ENCODE results near the gene PRKCD.

PRKCD gene

DNA sequence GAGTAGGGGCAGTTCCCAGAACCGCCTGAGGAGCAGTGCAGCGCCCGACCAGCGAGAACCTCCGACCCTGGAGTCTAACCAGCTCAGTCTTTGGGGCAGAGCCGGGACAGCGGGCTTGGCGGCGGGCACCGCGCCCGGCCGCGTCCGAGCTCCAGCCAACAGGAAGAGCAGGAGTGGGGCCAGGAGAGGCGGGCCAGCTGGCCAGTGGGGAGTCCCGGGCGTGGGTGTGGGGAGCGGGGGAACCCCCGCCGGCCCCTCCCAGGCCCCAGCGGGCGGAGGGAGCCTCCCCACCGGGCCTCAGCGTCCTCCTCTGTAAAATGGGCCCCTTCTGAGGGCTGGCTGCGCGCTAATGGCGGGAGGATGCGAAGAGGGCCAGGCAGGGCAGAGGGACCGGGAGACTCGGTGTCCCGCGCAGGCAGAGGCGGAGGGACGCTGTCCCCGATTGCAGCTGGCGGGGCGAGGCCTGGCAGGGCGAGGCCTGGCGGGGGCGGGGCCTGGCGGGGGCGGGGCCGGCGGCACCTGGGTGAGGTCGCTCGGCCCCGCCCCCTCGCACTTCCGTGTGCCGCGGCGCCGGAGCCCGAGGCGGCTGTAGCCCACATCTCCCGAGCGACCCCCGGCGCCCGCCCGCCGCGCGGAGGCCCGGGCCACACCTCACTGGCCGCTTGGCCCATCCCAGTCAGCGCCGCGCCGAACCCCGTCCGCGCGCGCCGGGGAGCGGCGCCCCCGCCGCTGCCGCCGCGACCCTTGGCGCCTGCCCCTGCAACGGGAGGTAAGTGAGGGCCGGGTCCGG, at the start of gene PRKCD:
Gene PRKCD (plus strand): TSS at position 550 of the 790 bp plus-strand sequence. CDS start 17,214 bp downstream, outside the sequence.
- DNase-seq, result peak; percentile 19 to 64

GRCh38 chr3:53111822-53112221, 49.2 kb upstream of the PRKCD start:
- no peak for DNase-seq

DNA sequence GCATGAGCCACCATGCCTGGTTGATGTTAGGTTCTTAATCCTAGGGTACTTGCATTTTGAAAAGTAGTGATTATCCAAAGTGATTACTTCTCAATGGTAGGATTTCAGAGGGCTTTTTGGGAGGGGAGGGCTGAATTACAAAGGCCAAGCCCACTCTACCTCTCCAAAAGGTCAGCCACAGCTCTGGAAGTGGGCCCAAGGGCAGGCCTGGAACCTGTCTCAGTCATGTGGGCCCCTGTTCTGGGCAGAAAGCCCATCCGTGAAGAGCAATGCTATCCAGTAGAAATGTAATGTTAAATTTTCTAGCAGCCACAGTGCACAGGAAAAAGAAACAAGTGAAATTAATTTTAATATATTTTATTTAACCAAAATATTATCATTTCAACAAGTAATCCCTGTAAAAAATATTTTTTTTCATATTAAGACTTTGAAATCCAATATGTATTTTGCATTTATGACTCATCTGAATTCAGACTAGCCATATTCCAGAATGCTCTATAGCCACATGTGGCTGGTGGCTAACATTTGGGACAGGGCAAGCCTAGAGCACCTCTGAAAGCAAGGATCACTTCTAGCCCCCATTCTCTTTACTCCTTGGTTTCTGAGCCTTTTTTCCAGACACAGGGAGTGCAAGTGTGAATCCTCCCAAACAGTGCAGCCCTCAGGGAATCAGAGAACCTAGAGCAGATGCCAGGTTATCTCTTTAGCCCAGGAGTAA, 47.6 kb upstream of the PRKCD start:
- DNase-seq, result no peak

DNA sequence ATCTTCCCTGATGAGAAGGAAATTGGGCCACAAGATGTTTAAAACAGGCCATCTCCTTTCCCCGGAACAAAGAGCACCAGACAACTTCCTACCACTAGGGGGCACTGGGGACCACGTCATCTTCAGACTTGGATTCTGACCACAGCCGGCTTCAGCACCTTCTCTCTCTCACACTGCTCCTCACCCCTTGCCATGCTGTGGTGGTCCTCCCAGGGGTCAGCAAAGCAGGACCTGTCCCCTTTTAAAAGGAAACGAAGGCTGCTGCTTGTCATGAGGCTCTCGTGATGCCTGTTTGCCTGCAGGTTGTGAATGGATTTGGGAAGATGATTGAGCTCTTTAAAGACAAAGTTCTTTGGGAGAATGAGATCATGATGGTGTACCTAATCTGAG, 47.0 kb upstream of the PRKCD start:
- DNase-seq, result peak; percentile 55 to 77

DNA sequence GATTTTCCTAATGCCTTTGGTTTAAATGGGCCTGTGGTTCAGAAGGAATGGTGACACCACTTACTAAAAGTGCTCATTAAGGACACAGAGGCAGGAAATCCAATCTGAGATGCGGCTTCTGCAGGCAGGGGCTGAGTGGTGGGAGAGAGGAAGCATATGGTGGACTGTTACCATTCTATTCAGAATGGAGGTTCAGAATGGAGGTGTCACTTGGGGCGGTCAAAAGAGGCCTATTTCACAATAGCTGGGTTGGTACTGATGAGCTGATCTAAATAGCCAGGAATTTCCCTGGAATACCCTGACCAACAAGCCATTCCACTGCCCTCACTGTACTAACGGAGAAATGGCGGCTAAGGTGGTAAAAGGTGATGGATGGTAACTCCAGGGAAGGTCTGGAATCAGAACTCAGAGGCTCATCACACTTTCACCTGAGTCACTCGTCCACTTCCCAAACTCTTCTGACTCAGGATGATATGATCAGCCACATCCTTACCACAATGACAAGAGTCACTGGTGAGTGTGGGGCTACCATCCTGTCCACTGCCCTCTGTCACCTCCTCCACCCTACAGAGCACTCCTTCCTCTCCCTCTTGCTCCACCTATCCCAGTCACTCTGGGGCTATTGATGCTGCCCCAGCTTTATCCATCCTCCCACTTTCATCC, 46.5 kb upstream of the PRKCD start:
- no peak for DNase-seq

GRCh38 chr3:53116956-53117355, 44.1 kb upstream of the PRKCD start:
- DNase-seq, result no peak

- DNase-seq, result no peak
Measured at GRCh38 chr3:53120336-53120735, 40.7 kb upstream of the PRKCD start.

DNA sequence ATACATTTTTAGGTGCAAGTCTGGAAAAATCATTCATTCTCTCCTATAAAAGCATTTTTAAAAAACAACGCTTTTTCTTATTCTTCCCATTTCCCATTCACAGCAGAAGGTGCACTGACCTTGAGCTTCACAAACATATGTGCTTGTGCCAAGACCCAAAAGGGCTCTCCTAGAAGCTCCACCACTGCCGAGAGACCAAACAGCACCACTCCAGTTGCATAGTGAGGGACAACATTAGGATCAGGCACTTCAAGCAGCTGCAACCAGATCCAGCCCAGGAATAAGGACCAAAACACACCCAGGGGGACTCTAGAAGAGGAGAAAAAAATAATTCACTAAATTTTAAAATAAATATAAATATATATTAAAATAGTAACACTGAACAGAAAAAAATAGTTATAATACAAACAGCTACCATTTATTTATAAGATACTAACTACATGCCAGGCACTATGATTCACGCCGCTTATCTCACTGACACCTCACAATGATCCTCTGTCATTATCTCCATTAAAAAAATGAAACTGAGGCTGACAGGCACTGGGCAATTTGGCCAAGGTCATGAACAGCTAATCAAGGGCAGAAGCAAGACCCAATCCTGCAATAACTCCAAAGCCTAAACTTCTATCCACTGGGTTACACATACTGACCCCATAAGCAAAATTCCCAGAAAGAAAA, 38.6 kb upstream of the PRKCD start:
- no peak for DNase-seq

DNA sequence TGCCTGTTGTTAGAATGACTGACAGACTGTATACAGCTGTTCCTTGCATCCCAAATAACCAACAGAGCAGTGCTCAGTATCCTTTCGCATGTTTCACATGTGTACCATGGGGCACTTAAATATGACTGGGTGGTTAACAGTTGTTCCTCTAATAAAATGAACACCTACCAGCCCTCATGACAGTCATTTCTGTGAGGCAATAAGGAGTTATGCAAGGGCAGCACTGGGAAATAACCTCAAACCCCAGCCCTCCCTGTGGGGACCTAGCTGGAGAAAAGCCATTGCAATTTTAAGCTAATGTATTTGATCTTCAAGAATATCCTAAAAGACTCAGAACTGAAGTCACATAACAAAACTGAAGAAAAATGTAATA, 38.1 kb upstream of the PRKCD start:
- DNase-seq, result no peak

GRCh38 chr3:53123510-53123909, 37.5 kb upstream of the PRKCD start:
- no peak for DNase-seq

GRCh38 chr3:53123953-53124352, 37.1 kb upstream of the PRKCD start:
- no peak for DNase-seq

DNA sequence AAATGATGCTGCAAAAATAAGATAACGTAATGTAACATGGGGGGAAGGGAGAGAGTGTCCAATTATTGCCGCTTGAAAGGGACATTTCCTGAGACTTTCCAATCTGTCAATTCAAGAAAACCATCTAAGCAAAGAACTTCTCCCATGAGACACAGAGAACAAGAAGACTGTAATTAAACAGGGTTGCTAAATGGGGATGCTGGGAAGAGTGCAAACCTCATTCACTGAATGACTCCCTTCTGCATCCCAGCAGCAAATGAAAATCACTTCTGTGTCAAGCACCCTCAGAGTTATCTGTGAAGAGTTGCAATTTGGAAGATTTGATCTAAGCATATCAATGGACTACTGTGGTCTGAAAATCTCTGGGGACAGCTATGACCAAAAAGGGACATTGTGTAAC, 34.4 kb upstream of the PRKCD start:
- no peak for DNase-seq

DNA sequence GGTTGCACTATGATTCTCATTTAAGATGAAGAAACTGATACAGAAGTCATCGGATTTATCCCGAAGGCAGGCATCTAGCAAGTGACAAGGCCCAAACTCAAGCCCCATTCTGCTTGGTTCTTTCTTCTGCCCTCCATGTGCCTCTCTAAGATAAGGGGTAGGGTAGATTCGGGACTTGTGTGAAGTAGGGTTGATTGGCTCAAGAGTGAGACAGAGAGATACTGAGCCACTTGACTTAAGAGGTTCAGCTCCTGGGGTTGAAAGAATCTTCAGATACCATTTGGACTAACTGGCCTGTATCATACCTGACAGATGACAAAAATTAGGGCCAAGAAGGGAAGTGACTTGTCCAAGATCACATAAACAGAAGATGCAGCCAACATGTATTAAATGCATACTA, 31.7 kb upstream of the PRKCD start:
- DNase-seq, result no peak

GRCh38 chr3:53130179-53131061, 30.6 kb upstream of the PRKCD start, which contains the start of gene RFT1:
TSS of gene RFT1 (minus strand) at chr3:53130435. CDS start at chr3:53130400, 35 bp downstream.
- peak; percentile 90 to 96 for DNase-seq

- no peak for DNase-seq
Measured at GRCh38 chr3:53131096-53131495, 29.9 kb upstream of the PRKCD start.

DNA sequence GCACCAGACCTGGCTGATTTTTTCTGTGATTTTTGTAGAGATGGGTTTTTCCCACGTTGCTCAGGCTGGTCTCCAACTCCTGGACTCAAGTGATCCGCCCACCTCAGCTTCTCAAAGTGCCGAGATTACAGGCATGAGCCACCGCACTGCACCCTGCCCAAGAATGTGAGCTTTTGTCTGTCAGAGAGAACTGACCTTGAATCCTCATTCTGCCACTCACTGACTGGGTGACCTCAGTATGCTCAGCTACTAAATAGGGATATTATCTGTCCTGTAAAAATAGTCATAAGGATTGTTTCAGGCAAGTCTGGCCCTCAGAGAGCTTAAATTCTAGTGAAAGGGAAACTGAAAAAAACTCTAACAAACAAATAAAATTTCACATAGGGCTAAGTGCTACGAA, 28.7 kb upstream of the PRKCD start:
- DNase-seq, result no peak

GRCh38 chr3:53134631-53135232, 26.3 kb upstream of the PRKCD start:
- DNase-seq, result peak; percentile 27 to 31

DNA sequence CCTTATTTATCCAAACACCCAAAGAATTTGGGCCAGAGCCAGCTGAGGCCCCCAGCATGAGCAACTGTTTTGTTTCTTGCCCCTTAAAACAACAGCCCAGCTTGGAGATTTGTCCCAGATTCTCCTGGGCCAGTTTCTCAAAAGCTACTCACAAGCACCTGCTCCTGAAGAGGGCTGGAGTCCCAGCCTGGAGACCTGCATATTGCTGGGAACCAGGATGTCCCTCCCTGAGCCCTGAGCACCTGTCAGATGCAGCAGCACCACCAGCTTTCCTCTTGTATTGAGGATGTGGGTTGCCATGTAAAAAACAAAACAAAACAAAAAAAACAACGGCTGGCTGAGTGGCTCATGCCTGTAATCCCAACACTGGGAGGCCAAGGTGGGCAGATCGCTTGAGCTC, 23.8 kb upstream of the PRKCD start:
- DNase-seq, result no peak

GRCh38 chr3:53137835-53138446, 23.1 kb upstream of the PRKCD start:
- DNase-seq, result no peak

DNA sequence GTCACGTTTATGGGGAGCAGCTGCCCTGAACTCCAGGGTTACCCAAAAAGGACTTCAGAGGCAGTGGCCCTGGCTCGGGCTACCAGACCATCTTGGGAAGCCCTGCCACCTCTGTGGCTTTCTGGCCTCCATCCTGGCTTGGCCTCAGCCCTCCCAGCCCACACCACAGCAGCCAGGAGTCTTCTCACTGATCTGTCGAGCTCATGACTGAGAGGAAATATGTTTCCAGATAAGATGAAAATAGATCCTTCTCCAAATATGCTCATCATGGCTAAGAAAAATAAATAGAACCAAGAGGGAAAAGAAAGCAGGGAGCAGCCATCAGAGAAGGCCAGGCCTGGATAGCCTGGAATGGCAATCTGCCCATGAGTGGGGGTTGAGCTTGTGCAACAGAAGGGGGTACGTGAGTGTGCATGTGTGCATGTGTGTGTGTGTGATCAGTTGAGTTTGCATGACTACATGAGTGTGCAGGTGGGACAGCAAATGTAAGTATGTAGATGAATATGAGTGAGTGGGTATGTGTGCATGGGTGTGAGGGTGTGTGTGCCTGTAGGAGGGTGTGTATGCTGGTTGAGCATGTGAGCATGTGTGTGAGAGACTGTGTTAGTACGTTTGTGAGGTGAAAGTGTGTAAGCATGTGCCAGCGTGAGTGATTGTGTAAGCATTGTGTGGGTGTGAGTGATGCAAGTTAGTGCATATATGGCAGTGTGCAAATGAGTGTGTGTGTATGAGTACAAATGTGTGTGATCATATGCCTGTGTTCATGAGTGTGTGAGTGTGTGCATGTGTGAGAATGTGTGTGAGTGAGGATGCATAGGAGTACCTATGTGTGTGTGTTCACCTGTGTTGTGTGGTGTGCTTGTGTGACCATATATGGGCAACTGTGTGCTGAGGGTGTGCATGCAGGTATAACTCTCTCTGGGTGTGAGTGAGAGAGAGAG, 20.8 kb upstream of the PRKCD start:
- DNase-seq, result no peak
